Esophagus squamous epithelium (tissue), 4 donors: ENCODE measurements around the gene ABCA8.

Experiments
- CTCF ChIP-seq, 6 experiments: fragments of 450-650 bp in 4 of 6; fragments of 200-600 bp in 2 of 6; sonication (generic) in 2 of 6; IDR thresholded peaks; one replicate each; pipeline ENCODE4 v1.5.1; 2016 to 2019; ENCODE audit warnings: antibody characterized with exemption in 6 of 6, mild to moderate bottlenecking in 4 of 6, moderate library complexity in 4 of 6
- POLR2A ChIP-seq, 4 donors: fragments of 450-650 bp; IDR thresholded peaks; one replicate each; pipeline ENCODE4 v1.6.1; 2017; ENCODE audit warnings: antibody characterized with exemption in 4 of 4, mild to moderate bottlenecking in 4 of 4, moderate library complexity in 3 of 4

GRCh38 chr17:68819465-68819864 lies 135.7 kb downstream of the ABCA8 start:
- TF ChIP-seq CTCF (IDR thresholded peaks at IDR 0.05) (no peak), POLR2A (IDR thresholded peaks at IDR 0.05) (no peak)
